ENCODE data around the gene RNF150. TPM values are rescaled to one million over a fixed set of nuclear protein-coding genes. Genes with fewer than 3 reads are reported as not detected.

RNF150 gene
- total and polyA plus RNA-seq, 8 donors = 1.9 to 15.2 (median 14.1) TPM

GRCh38 chr4:141080668-141081067 is 52.6 kb downstream of the RNF150 start:
- H3K4me1 ChIP-seq = no peaks in the 10 kb centered on the region
- H3K4me3 ChIP-seq = no peak overlapping the region
- H3K27me3 ChIP-seq = no peaks in the 10 kb centered on the region
- H3K27ac ChIP-seq = no peak overlapping the region
- ATAC-seq (no peak), DNase-seq (no peak)
- no peaks in the 10 kb centered on the region for H3K36me3 ChIP-seq
- no peaks in the 10 kb centered on the region for H3K9me3 ChIP-seq
- intact Hi-C loops (cut with DNase I) = no loop called here
- TF ChIP-seq CTCF (IDR thresholded peaks at IDR 0.05) = no peak

DNA sequence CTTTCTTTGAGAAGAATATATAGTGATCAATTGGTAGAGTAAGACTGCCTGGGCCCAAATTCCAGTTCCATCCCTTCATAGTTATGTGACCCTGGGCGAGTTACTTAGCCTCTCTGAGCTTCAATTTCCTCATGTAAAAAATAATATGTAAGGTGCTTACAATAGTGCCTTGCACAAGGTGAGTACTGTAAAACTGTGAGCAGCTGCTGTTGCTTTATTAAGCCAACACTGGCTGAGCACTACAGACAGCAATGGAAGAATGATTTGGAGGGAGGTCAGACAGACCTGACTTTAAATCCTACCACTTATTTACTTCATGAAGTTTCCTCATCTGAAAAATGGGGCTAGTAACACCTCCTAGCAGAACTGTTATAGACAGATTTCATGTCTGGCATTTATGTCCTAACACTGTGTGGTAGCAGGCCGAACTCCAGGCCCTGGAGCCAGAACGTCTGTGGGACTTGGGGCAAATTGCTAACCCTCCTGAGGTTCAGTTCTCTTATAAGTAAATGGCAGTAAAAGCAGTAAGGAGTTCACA is 53.8 kb downstream of the RNF150 start:
- H3K27ac ChIP-seq = no peak overlapping the region
- H3K4me1 ChIP-seq = no peaks in the 10 kb centered on the region
- no peaks in the 10 kb centered on the region for H3K36me3 ChIP-seq
- DNase-seq (no peak), ATAC-seq (no peak)
- intact Hi-C loops (cut with DNase I) = no loop called here
- H3K9me3 ChIP-seq = no peaks in the 10 kb centered on the region
- H3K27me3 ChIP-seq = no peaks in the 10 kb centered on the region
- H3K4me3 ChIP-seq = no peak overlapping the region
- no peak for TF ChIP-seq CTCF (IDR thresholded peaks at IDR 0.05)

GRCh38 chr4:141078871-141079270 is 54.4 kb downstream of the RNF150 start:
- no peaks in the 10 kb centered on the region for H3K4me1 ChIP-seq
- intact Hi-C loops (cut with DNase I) = no loop called here

DNA sequence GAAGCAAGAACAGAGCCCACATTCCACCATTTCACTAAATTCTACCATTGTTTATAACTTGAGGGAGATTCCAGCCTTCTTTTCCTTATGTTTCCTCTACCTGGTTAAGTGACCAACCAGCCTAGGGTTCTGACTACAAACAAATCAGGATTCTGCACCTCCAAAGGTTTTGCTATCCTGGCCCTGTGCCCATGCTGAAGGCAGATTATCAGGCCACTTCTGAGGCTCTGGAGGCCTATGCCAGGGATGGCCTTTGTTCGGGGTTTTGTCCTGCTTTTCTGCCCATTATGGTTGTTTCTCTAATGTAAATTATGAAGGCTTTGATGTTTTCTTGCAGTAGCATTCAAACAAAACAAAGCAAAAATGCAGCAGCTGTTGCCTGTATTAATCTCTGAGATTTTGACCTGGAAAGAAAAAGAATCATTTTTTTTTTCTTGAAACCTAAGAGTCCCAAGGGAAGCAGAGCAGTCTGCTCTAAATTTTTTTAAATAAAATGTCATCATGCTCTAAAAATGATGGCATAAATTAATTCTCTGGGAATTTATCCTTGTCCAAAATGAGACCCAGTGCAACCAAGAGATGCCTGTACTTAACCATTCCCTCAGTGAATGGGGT is 55.6 kb downstream of the RNF150 start:
- Histone ChIP-seq H3K36me3 (no peaks in the 10 kb centered on the region), H3K9me3 (no peaks in the 10 kb centered on the region), H3K4me3 (no peak overlapping the region), H3K27ac (no peak overlapping the region), H3K4me1 (no peaks in the 10 kb centered on the region), H3K27me3 (no peaks in the 10 kb centered on the region)
- no peak for DNase-seq
- ATAC-seq = no peak
- intact Hi-C loops (cut with DNase I) = no loop called here
- no peak for TF ChIP-seq CTCF (IDR thresholded peaks at IDR 0.05)

More at GRCh38 chr4:141078871-141079270, 54.4 kb downstream of the RNF150 start:
- Histone ChIP-seq H3K9me3 (no peaks in the 10 kb centered on the region), H3K27me3 (no peaks in the 10 kb centered on the region), H3K27ac (no peak overlapping the region), H3K36me3 (no peaks in the 10 kb centered on the region), H3K4me3 (no peak overlapping the region)
- DNase-seq = peak in 2 of 4 donors; percentile 12 to 25
- ATAC-seq = no peak
- TF ChIP-seq CTCF (IDR thresholded peaks at IDR 0.05) = no peak

- Histone ChIP-seq H3K36me3 (no peaks in the 10 kb centered on the region), H3K4me3 (no peak overlapping the region), H3K9me3 (no peaks in the 10 kb centered on the region), H3K27ac (no peak overlapping the region), H3K27me3 (no peaks in the 10 kb centered on the region), H3K4me1 (no peaks in the 10 kb centered on the region)
- no peak for TF ChIP-seq CTCF (IDR thresholded peaks at IDR 0.05)
- intact Hi-C loops (cut with DNase I) = no loop called here
- ATAC-seq (no peak), DNase-seq (no peak)
These were observed 57.7 kb downstream of the RNF150 start for GRCh38 chr4:141075553-141075952.
